ENCODE data around the gene BEND5.

Gene BEND5

GRCh38 chr1:48718116-48718630 lies 58.5 kb downstream of the BEND5 start:
- Histone ChIP-seq H3K27me3 (ENCODE audit: control insufficient read depth, insufficient read depth, low read length) (no peaks in the 10 kb centered on the region), H3K4me3 (ENCODE audit: low read length) (no peak overlapping the region), H3K9ac (ENCODE audit: low read depth, low read length) (no peak overlapping the region), H3K4me2 (ENCODE audit: low read length) (no peak overlapping the region), H3K36me3 (ENCODE audit: insufficient read depth, low read length) (no peaks in the 10 kb centered on the region), H3K4me1 (ENCODE audit: control insufficient read depth, insufficient read depth, low read length) (no peaks in the 10 kb centered on the region), H3K9me3 (replicated peaks; ENCODE audit: low read length) (no peaks in the 10 kb centered on the region)

GRCh38 chr1:48717082-48717481 lies 59.6 kb downstream of the BEND5 start:
- Histone ChIP-seq H3K4me1 (ENCODE audit: control insufficient read depth, insufficient read depth, low read length) (no peaks in the 10 kb centered on the region), H3K4me2 (ENCODE audit: low read length) (no peak overlapping the region), H3K9ac (ENCODE audit: low read depth, low read length) (no peak overlapping the region), H3K36me3 (ENCODE audit: insufficient read depth, low read length) (no peaks in the 10 kb centered on the region), H3K4me3 (ENCODE audit: low read length) (no peak overlapping the region), H3K9me3 (replicated peaks; ENCODE audit: low read length) (no peaks in the 10 kb centered on the region), H3K27me3 (ENCODE audit: control insufficient read depth, insufficient read depth, low read length) (no peaks in the 10 kb centered on the region)

GRCh38 chr1:48715921-48716320 lies 60.8 kb downstream of the BEND5 start:
- H3K36me3 ChIP-seq (ENCODE audit: insufficient read depth, low read length), result no peaks in the 10 kb centered on the region
- no peak overlapping the region for H3K9ac ChIP-seq (ENCODE audit: low read depth, low read length)
- no peaks in the 10 kb centered on the region for H3K27me3 ChIP-seq (ENCODE audit: control insufficient read depth, insufficient read depth, low read length)
- no peaks in the 10 kb centered on the region for H3K9me3 ChIP-seq (replicated peaks; ENCODE audit: low read length)
- no peaks in the 10 kb centered on the region for H3K4me1 ChIP-seq (ENCODE audit: control insufficient read depth, insufficient read depth, low read length)
- no peak overlapping the region for H3K4me2 ChIP-seq (ENCODE audit: low read length)
- no peak overlapping the region for H3K4me3 ChIP-seq (ENCODE audit: low read length)

GRCh38 chr1:48710915-48711314 lies 65.8 kb downstream of the BEND5 start:
- Histone ChIP-seq H3K4me3 (ENCODE audit: low read length) (no peak overlapping the region), H3K36me3 (ENCODE audit: insufficient read depth, low read length) (no peaks in the 10 kb centered on the region), H3K9ac (ENCODE audit: low read depth, low read length) (no peak overlapping the region), H3K4me2 (ENCODE audit: low read length) (no peak overlapping the region), H3K4me1 (ENCODE audit: control insufficient read depth, insufficient read depth, low read length) (no peaks in the 10 kb centered on the region), H3K27me3 (ENCODE audit: control insufficient read depth, insufficient read depth, low read length) (no peaks in the 10 kb centered on the region), H3K9me3 (replicated peaks; ENCODE audit: low read length) (no peaks in the 10 kb centered on the region)

- H3K9ac ChIP-seq (ENCODE audit: low read depth, low read length), result no peak overlapping the region
- no peaks in the 10 kb centered on the region for H3K27me3 ChIP-seq (ENCODE audit: control insufficient read depth, insufficient read depth, low read length)
- H3K9me3 ChIP-seq (replicated peaks; ENCODE audit: low read length), result no peaks in the 10 kb centered on the region
- no peak overlapping the region for H3K4me2 ChIP-seq (ENCODE audit: low read length)
- H3K4me3 ChIP-seq (ENCODE audit: low read length), result no peak overlapping the region
- no peaks in the 10 kb centered on the region for H3K4me1 ChIP-seq (ENCODE audit: control insufficient read depth, insufficient read depth, low read length)
- H3K36me3 ChIP-seq (ENCODE audit: insufficient read depth, low read length), result no peaks in the 10 kb centered on the region
These were observed 66.4 kb downstream of the BEND5 start for GRCh38 chr1:48710318-48710717.

GRCh38 chr1:48704736-48705135 lies 72.0 kb downstream of the BEND5 start:
- H3K4me3 ChIP-seq (ENCODE audit: low read length), result no peak overlapping the region
- no peak overlapping the region for H3K4me2 ChIP-seq (ENCODE audit: low read length)
- peaks cover 7% of the 10 kb centered on the region for H3K27me3 ChIP-seq (ENCODE audit: control insufficient read depth, insufficient read depth, low read length)
- H3K9me3 ChIP-seq (replicated peaks; ENCODE audit: low read length), result no peaks in the 10 kb centered on the region
- no peaks in the 10 kb centered on the region for H3K36me3 ChIP-seq (ENCODE audit: insufficient read depth, low read length)
- H3K9ac ChIP-seq (ENCODE audit: low read depth, low read length), result no peak overlapping the region
- no peaks in the 10 kb centered on the region for H3K4me1 ChIP-seq (ENCODE audit: control insufficient read depth, insufficient read depth, low read length)

GRCh38 chr1:48701445-48701844 lies 75.2 kb downstream of the BEND5 start:
- Histone ChIP-seq H3K4me3 (ENCODE audit: low read length) (no peak overlapping the region), H3K36me3 (ENCODE audit: insufficient read depth, low read length) (no peaks in the 10 kb centered on the region), H3K9ac (ENCODE audit: low read depth, low read length) (no peak overlapping the region), H3K4me2 (ENCODE audit: low read length) (no peak overlapping the region), H3K9me3 (replicated peaks; ENCODE audit: low read length) (no peaks in the 10 kb centered on the region), H3K4me1 (ENCODE audit: control insufficient read depth, insufficient read depth, low read length) (no peaks in the 10 kb centered on the region), H3K27me3 (ENCODE audit: control insufficient read depth, insufficient read depth, low read length) (peaks cover 13% of the 10 kb centered on the region)

GRCh38 chr1:48697066-48697707 lies 79.5 kb downstream of the BEND5 start:
- Histone ChIP-seq H3K4me2 (ENCODE audit: low read length) (no peak overlapping the region), H3K9ac (ENCODE audit: low read depth, low read length) (no peak overlapping the region), H3K4me1 (ENCODE audit: control insufficient read depth, insufficient read depth, low read length) (no peaks in the 10 kb centered on the region), H3K9me3 (replicated peaks; ENCODE audit: low read length) (no peaks in the 10 kb centered on the region), H3K27me3 (ENCODE audit: control insufficient read depth, insufficient read depth, low read length) (peaks cover 40% of the 10 kb centered on the region), H3K4me3 (ENCODE audit: low read length) (no peak overlapping the region), H3K36me3 (ENCODE audit: insufficient read depth, low read length) (no peaks in the 10 kb centered on the region)

- Histone ChIP-seq H3K9ac (ENCODE audit: low read depth, low read length) (no peak overlapping the region), H3K4me3 (ENCODE audit: low read length) (no peak overlapping the region), H3K4me2 (ENCODE audit: low read length) (no peak overlapping the region), H3K4me1 (ENCODE audit: control insufficient read depth, insufficient read depth, low read length) (no peaks in the 10 kb centered on the region), H3K27me3 (ENCODE audit: control insufficient read depth, insufficient read depth, low read length) (peaks cover 41% of the 10 kb centered on the region), H3K9me3 (replicated peaks; ENCODE audit: low read length) (no peaks in the 10 kb centered on the region), H3K36me3 (ENCODE audit: insufficient read depth, low read length) (no peaks in the 10 kb centered on the region)
These were observed 81.5 kb downstream of the BEND5 start for GRCh38 chr1:48695161-48695560.

- no peak overlapping the region for H3K9ac ChIP-seq (ENCODE audit: low read depth, low read length)
- H3K4me1 ChIP-seq (ENCODE audit: control insufficient read depth, insufficient read depth, low read length), result no peaks in the 10 kb centered on the region
- peaks cover 38% of the 10 kb centered on the region for H3K27me3 ChIP-seq (ENCODE audit: control insufficient read depth, insufficient read depth, low read length)
- no peak overlapping the region for H3K4me2 ChIP-seq (ENCODE audit: low read length)
- no peak overlapping the region for H3K4me3 ChIP-seq (ENCODE audit: low read length)
- no peaks in the 10 kb centered on the region for H3K9me3 ChIP-seq (replicated peaks; ENCODE audit: low read length)
- no peaks in the 10 kb centered on the region for H3K36me3 ChIP-seq (ENCODE audit: insufficient read depth, low read length)
These were observed 82.9 kb downstream of the BEND5 start for GRCh38 chr1:48693674-48694320.

GRCh38 chr1:48693180-48693579 lies 83.5 kb downstream of the BEND5 start:
- Histone ChIP-seq H3K27me3 (ENCODE audit: control insufficient read depth, insufficient read depth, low read length) (peaks cover 35% of the 10 kb centered on the region), H3K4me3 (ENCODE audit: low read length) (no peak overlapping the region), H3K4me2 (ENCODE audit: low read length) (no peak overlapping the region), H3K9me3 (replicated peaks; ENCODE audit: low read length) (no peaks in the 10 kb centered on the region), H3K9ac (ENCODE audit: low read depth, low read length) (no peak overlapping the region), H3K36me3 (ENCODE audit: insufficient read depth, low read length) (no peaks in the 10 kb centered on the region), H3K4me1 (ENCODE audit: control insufficient read depth, insufficient read depth, low read length) (no peaks in the 10 kb centered on the region)

- Histone ChIP-seq H3K27me3 (ENCODE audit: control insufficient read depth, insufficient read depth, low read length) (peaks cover 35% of the 10 kb centered on the region), H3K4me2 (ENCODE audit: low read length) (no peak overlapping the region), H3K9me3 (replicated peaks; ENCODE audit: low read length) (no peaks in the 10 kb centered on the region), H3K9ac (ENCODE audit: low read depth, low read length) (no peak overlapping the region), H3K4me1 (ENCODE audit: control insufficient read depth, insufficient read depth, low read length) (no peaks in the 10 kb centered on the region), H3K4me3 (ENCODE audit: low read length) (no peak overlapping the region), H3K36me3 (ENCODE audit: insufficient read depth, low read length) (no peaks in the 10 kb centered on the region)
These were observed 84.5 kb downstream of the BEND5 start for GRCh38 chr1:48692235-48692634.

Data from skeletal muscle satellite cell (primary cell).